Muscle layer of colon (tissue), 2 donors: ENCODE results near the gene ILK.

ENCODE experiments used
- H3K27ac ChIP-seq: one replicate; pipeline ENCODE4 v1.7.0; 2013; ENCODE audit warnings: low read depth, mild to moderate bottlenecking, low read length, moderate library complexity
- H3K27me3 ChIP-seq, 2 donors: one replicate each; pipeline ENCODE4 v1.7.0; 2013; ENCODE audit warnings: low read length in 2 of 2, mild to moderate bottlenecking in 2 of 2; ENCODE audit not compliant: insufficient read depth in 2 of 2, control insufficient read depth in 1 of 2
- H3K36me3 ChIP-seq: one replicate; pipeline ENCODE4 v1.7.0; 2013; ENCODE audit warnings: mild to moderate bottlenecking, low read length; ENCODE audit not compliant: insufficient read depth
- H3K4me1 ChIP-seq: one replicate; pipeline ENCODE4 v1.7.0; 2013; ENCODE audit warnings: mild to moderate bottlenecking, low read length; ENCODE audit not compliant: insufficient read depth
- H3K4me3 ChIP-seq, 2 donors: one replicate each; pipeline ENCODE4 v1.7.0; 2013; ENCODE audit warnings: low read length in 2 of 2, low read depth in 1 of 2, mild to moderate bottlenecking in 1 of 2, moderate library complexity in 1 of 2
- H3K9ac ChIP-seq: one replicate; pipeline ENCODE4 v1.7.0; 2013; ENCODE audit warnings: low read length
- H3K9me3 ChIP-seq: one replicate; pipeline ENCODE4 v1.7.0; 2013; ENCODE audit warnings: mild to moderate bottlenecking, low read length
- donor health status: abdominal sarcoma.
- donor health status: Adenocarcinoma of cecum.

The ILK gene

GRCh38 chr11:6636480-6636879, 32.9 kb downstream of the ILK start:
- Histone ChIP-seq H3K36me3 (peaks cover 44% of the 10 kb centered on the region), H3K4me1 (peaks cover 55% of the 10 kb centered on the region), H3K27me3 (no peaks in the 10 kb centered on the region), H3K4me3 (no peak overlapping the region), H3K9ac (no peak overlapping the region), H3K9me3 (no peaks in the 10 kb centered on the region), H3K27ac (no peak overlapping the region)

- H3K9ac ChIP-seq = no peak overlapping the region
- H3K27ac ChIP-seq = peak overlapping the region; percentile 20
These were observed 34.3 kb downstream of the ILK start for GRCh38 chr11:6637871-6638270.

GRCh38 chr11:6638429-6638828, 34.9 kb downstream of the ILK start:
- no peak overlapping the region for H3K4me3 ChIP-seq
- peaks cover 55% of the 10 kb centered on the region for H3K4me1 ChIP-seq
- H3K27ac ChIP-seq = no peak overlapping the region
- no peaks in the 10 kb centered on the region for H3K27me3 ChIP-seq
- H3K36me3 ChIP-seq = peaks cover 24% of the 10 kb centered on the region
- H3K9ac ChIP-seq = no peak overlapping the region
- H3K9me3 ChIP-seq = no peaks in the 10 kb centered on the region

More at GRCh38 chr11:6637871-6638270, 34.3 kb downstream of the ILK start:
- peaks cover 55% of the 10 kb centered on the region for H3K4me1 ChIP-seq
- no peaks in the 10 kb centered on the region for H3K9me3 ChIP-seq
- H3K36me3 ChIP-seq = peaks cover 30% of the 10 kb centered on the region
- H3K4me3 ChIP-seq = no peak overlapping the region
- H3K27me3 ChIP-seq = no peaks in the 10 kb centered on the region

- H3K4me1 ChIP-seq = peaks cover 50% of the 10 kb centered on the region
- peaks cover 28% of the 10 kb centered on the region for H3K36me3 ChIP-seq
- H3K27me3 ChIP-seq = no peaks in the 10 kb centered on the region
- no peak overlapping the region for H3K9ac ChIP-seq
- H3K4me3 ChIP-seq = no peak overlapping the region
- H3K27ac ChIP-seq = peak overlapping the region; percentile 40
- no peaks in the 10 kb centered on the region for H3K9me3 ChIP-seq
These were observed 36.7 kb downstream of the ILK start for GRCh38 chr11:6640036-6640984.

- H3K4me1 ChIP-seq = peaks cover 50% of the 10 kb centered on the region
- H3K36me3 ChIP-seq = peaks cover 29% of the 10 kb centered on the region
- H3K27me3 ChIP-seq = no peaks in the 10 kb centered on the region
- no peak overlapping the region for H3K27ac ChIP-seq
- no peak overlapping the region for H3K9ac ChIP-seq
- no peaks in the 10 kb centered on the region for H3K9me3 ChIP-seq
- no peak overlapping the region for H3K4me3 ChIP-seq
These were observed 37.6 kb downstream of the ILK start for GRCh38 chr11:6640985-6641701.

- no peak overlapping the region for H3K27ac ChIP-seq
- no peak overlapping the region for H3K4me3 ChIP-seq
- peaks cover 29% of the 10 kb centered on the region for H3K36me3 ChIP-seq
- peaks cover 50% of the 10 kb centered on the region for H3K4me1 ChIP-seq
- no peaks in the 10 kb centered on the region for H3K9me3 ChIP-seq
- H3K27me3 ChIP-seq = no peaks in the 10 kb centered on the region
- no peak overlapping the region for H3K9ac ChIP-seq
These were observed 39.4 kb downstream of the ILK start for GRCh38 chr11:6642957-6643356.

- Histone ChIP-seq H3K4me3 (peak overlapping the region in 1 of 2 donors; percentile 46), H3K27me3 (no peaks in the 10 kb centered on the region), H3K9ac (no peak overlapping the region), H3K27ac (no peak overlapping the region), H3K9me3 (no peaks in the 10 kb centered on the region), H3K4me1 (peaks cover 44% of the 10 kb centered on the region), H3K36me3 (peaks cover 11% of the 10 kb centered on the region)
These were observed 42.5 kb downstream of the ILK start for GRCh38 chr11:6646071-6646470.

- Histone ChIP-seq H3K27ac (peak overlapping the region; percentile 57), H3K36me3 (peaks cover 10% of the 10 kb centered on the region), H3K9ac (no peak overlapping the region), H3K4me1 (peaks cover 44% of the 10 kb centered on the region), H3K4me3 (peak overlapping the region in 1 of 2 donors; percentile 46), H3K27me3 (no peaks in the 10 kb centered on the region), H3K9me3 (no peaks in the 10 kb centered on the region)
These were observed 43.0 kb downstream of the ILK start for GRCh38 chr11:6646576-6646917.

- peak overlapping the region in 1 of 2 donors; percentile 46 for H3K4me3 ChIP-seq
These were observed 43.5 kb downstream of the ILK start for GRCh38 chr11:6646918-6647679.

GRCh38 chr11:6647836-6648235, 44.3 kb downstream of the ILK start:
- Histone ChIP-seq H3K9me3 (no peaks in the 10 kb centered on the region), H3K27me3 (no peaks in the 10 kb centered on the region), H3K9ac (no peak overlapping the region), H3K4me1 (peaks cover 46% of the 10 kb centered on the region), H3K4me3 (no peak overlapping the region), H3K27ac (no peak overlapping the region), H3K36me3 (peaks cover 10% of the 10 kb centered on the region)

More at GRCh38 chr11:6646918-6647679, 43.5 kb downstream of the ILK start:
- H3K36me3 ChIP-seq = peaks cover 10% of the 10 kb centered on the region
- no peaks in the 10 kb centered on the region for H3K27me3 ChIP-seq
- H3K9me3 ChIP-seq = no peaks in the 10 kb centered on the region
- peaks cover 46% of the 10 kb centered on the region for H3K4me1 ChIP-seq
- H3K9ac ChIP-seq = peak overlapping the region; percentile 5
- peak overlapping the region; percentile 57 for H3K27ac ChIP-seq

GRCh38 chr11:6648501-6648900, 44.9 kb downstream of the ILK start:
- Histone ChIP-seq H3K4me1 (peaks cover 46% of the 10 kb centered on the region), H3K27ac (no peak overlapping the region), H3K36me3 (peaks cover 10% of the 10 kb centered on the region), H3K4me3 (no peak overlapping the region), H3K9ac (no peak overlapping the region), H3K9me3 (no peaks in the 10 kb centered on the region), H3K27me3 (no peaks in the 10 kb centered on the region)
